ENCODE measurements around the gene HDGFL3. TPM values are rescaled to one million over a fixed set of nuclear protein-coding genes. Genes with fewer than 3 reads are reported as not detected.

The HDGFL3 gene
- total and polyA plus RNA-seq, 9 of the 15 experiments (the other 6 are each of a cell fraction or from before 2014, with no cell fraction given) = 6.7 to 42.0 (median 31.4) TPM

GRCh38 chr15:83082730-83083386 lies 124.8 kb downstream of the HDGFL3 start (continued):
- TF ChIP-seq MECOM (CRISPR knock-in tag; IDR thresholded peaks at IDR 0.05) (no peak), NKRF (IDR thresholded peaks at IDR 0.05; ENCODE audit: borderline replicate concordance) (no peak), ZNF584 (CRISPR knock-in tag; IDR thresholded peaks at IDR 0.05; ENCODE audit: low read depth) (no peak), ID3 (CRISPR knock-in tag; IDR thresholded peaks at IDR 0.05) (no peak), ID3 (tag; IDR thresholded peaks at IDR 0.05) (no peak), CREB3 (tag; conservative IDR thresholded peaks at IDR 0.05; ENCODE audit: low read depth) (no peak)
